Measurements from ENCODE around the gene GPRC5C.

- TF ChIP-seq CTCF (IDR thresholded peaks at IDR 0.05) (no peak), POLR2A (IDR thresholded peaks at IDR 0.05; ENCODE audit: low read depth) (no peak), EP300 (IDR thresholded peaks at IDR 0.05) (no peak)
These were observed 53.3 kb downstream of the GPRC5C start for GRCh38 chr17:74485022-74485743.

All from esophagus muscularis mucosa (tissue), 4 donors.